Activated effector memory CD4-positive, alpha-beta T cell treated with Interleukin-2 at 50 U/mL for 16 hours (primary cell): ENCODE measurements around the gene MRLN.

Experiments
- DNase-seq: peaks from one replicate; pipeline ENCODE4 v3.0.0-alpha.2; 2020

The MRLN gene

GRCh38 chr10:59702347-59702746 lies 50.9 kb downstream of the MRLN start:
- no peak for DNase-seq

- no peak for DNase-seq
Measured at GRCh38 chr10:59700709-59701108, 52.5 kb downstream of the MRLN start.

- no peak for DNase-seq
Measured at GRCh38 chr10:59698326-59698725, 54.9 kb downstream of the MRLN start.

GRCh38 chr10:59695637-59696036 lies 57.6 kb downstream of the MRLN start:
- DNase-seq = no peak

- no peak for DNase-seq
Measured at GRCh38 chr10:59694936-59695335, 58.3 kb downstream of the MRLN start.

- no peak for DNase-seq
Measured at GRCh38 chr10:59692113-59692512, 61.1 kb downstream of the MRLN start.

GRCh38 chr10:59688921-59689351 lies 64.3 kb downstream of the MRLN start:
- no peak for DNase-seq

- no peak for DNase-seq
Measured at GRCh38 chr10:59687657-59688056, 65.6 kb downstream of the MRLN start.
